GM18526 (cell line): ENCODE data around the gene PRR19.

ENCODE experiments used
- POLR2A ChIP-seq: IDR thresholded peaks from 3 replicates; pipeline ENCODE4 v1.6.1; 2011; ENCODE audit not compliant: insufficient read length; ENCODE audit errors: extremely low read depth

PRR19 gene

GRCh38 chr19:42287017-42287826, 14.7 kb upstream of the PRR19 start:
- TF ChIP-seq POLR2A = no peak

DNA sequence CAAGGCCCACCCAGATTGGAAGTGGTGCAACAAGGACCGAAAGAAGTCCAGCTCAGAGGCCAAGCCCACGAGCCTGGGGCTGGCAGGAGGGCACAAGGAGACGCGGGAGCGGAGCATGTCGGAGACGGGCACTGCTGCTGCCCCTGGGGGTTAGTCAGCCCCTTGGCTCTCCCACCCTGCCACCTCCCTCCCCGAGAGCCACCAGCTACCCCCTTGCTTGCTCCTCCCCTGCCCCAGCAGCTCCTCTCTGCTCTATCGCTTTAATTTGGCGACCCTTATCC, 14.2 kb upstream of the PRR19 start:
- TF ChIP-seq POLR2A = no peak

DNA sequence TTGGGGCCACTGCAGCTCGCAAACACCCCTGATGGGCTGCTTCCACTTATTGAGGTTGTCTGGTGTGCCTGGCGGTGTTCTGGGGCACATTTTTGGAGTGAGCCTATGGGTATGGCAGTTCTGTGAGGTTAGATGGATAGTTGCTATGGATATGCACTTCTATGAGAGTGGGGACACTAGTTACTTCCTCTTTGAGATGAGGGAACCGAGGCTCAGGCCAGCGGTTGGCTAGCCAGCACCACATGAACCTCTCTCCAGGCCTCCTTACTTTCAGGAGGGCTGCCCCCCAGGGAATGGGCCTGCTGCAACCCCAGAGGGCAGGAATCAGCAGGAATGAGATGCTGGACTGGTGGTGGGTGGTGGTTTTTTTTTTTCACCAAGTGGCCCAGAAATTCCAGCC, 13.5 kb upstream of the PRR19 start:
- TF ChIP-seq POLR2A = no peak

DNA sequence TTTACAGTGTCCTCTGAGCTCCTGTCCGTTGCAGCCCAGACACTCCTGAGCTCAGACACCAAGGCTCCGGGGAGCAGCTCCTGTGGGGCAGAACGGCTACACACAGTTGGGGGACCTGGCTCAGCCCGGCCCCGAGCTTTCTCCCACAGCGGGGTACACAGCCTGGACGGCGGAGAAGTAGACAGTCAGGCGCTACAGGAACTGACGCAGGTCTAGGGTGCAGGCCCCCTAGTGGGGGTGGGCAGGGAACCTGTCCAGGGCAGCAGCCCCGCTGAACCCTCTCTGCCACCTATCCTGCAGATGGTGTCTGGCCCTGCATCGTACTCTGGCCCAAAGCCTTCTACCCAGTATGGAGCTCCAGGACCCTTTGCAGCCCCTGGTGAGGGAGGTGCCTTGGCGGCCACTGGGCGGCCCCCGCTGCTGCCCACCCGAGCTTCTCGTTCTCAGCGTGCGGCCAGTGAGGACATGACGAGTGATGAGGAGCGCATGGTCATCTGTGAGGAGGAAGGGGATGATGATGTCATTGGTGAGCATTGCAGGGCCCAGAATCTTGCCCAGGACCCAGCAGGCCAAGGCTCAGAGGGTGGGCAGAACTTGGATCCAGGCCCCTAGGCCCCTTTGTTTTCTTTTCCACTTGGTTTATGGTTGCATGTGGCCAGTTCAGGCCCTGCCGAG, 12.9 kb upstream of the PRR19 start:
- TF ChIP-seq POLR2A = no peak

- TF ChIP-seq POLR2A = no peak
These were observed 12.3 kb upstream of the PRR19 start for GRCh38 chr19:42289556-42290041.

- TF ChIP-seq POLR2A = no peak
These were observed 11.8 kb upstream of the PRR19 start for GRCh38 chr19:42290136-42290522.

- no peak for TF ChIP-seq POLR2A
These were observed 11.2 kb upstream of the PRR19 start for GRCh38 chr19:42290523-42291434.

- TF ChIP-seq POLR2A = no peak
These were observed 10.5 kb upstream of the PRR19 start for GRCh38 chr19:42291435-42291810.

DNA sequence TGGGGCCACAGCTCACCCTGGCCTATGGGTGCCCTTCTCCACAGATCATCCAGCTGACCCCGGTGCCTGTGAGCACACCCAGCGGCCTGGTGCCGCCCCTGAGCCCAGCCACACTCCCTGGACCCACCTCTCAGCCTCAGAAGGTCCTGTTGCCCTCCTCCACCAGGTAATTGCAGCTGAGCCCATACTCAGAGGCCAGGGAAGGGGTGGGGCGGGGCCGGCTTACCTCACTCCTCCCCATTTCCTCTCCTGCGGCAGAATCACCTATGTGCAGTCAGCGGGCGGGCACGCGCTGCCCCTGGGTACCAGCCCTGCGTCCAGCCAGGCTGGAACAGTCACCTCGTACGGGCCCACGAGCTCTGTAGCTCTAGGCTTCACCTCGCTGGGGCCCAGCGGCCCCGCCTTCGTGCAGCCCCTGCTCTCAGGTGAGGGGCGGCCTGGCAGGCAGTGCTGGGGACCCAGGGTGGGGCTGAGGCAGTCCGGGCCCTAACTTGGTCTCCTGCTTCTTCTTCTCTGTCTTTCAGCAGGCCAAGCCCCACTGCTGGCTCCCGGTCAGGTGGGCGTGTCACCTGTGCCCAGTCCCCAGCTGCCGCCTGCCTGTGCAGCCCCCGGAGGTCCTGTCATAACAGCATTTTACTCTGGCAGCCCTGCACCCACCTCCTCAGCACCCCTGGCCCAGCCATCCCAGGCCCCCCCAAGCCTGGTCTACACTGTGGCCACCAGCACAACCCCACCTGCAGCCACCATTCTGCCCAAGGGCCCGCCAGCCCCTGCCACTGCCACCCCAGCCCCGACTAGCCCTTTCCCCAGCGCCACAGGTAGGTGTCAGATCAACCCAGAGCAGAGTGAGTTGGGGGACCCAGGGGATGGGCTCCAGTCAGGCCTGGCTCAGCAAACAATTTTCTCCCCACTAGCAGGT, 9.6 kb upstream of the PRR19 start:
- TF ChIP-seq POLR2A = no peak

- no peak for TF ChIP-seq POLR2A
These were observed 9.0 kb upstream of the PRR19 start for GRCh38 chr19:42292963-42293362.

DNA sequence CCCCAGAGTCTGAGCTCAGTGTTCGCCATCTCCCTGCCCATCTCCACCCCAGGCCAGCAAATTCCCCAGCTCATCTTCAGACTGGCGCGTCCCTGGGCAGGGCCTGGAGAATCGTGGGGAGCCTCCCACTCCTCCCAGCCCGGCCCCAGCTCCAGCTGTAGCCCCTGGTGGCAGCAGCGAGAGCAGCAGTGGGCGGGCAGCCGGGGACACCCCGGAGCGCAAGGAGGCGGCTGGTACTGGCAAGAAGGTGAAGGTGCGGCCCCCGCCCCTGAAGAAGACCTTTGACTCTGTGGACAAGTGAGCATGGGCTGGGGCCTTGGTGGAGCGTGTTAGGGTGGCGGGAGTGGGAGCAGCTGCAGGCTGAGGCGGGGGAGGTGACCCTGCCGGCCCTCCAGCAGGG, 8.4 kb upstream of the PRR19 start:
- no peak for TF ChIP-seq POLR2A

DNA sequence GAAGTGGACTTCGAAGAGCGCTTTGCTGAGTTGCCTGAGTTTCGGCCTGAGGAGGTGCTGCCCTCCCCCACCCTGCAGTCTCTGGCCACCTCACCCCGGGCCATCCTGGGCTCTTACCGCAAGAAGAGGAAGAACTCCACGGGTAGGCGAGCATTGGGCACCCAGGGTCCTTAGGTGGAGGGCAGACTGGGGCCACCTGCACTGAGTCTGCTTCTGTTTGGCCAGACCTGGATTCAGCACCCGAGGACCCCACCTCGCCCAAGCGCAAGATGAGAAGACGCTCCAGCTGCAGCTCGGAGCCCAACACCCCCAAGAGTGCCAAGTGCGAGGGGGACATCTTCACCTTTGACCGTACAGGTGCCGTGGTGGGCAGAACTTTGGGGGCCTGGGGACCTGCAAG, 8.0 kb upstream of the PRR19 start:
- TF ChIP-seq POLR2A = no peak

GRCh38 chr19:42294471-42295137, 7.3 kb upstream of the PRR19 start:
- TF ChIP-seq POLR2A = no peak

DNA sequence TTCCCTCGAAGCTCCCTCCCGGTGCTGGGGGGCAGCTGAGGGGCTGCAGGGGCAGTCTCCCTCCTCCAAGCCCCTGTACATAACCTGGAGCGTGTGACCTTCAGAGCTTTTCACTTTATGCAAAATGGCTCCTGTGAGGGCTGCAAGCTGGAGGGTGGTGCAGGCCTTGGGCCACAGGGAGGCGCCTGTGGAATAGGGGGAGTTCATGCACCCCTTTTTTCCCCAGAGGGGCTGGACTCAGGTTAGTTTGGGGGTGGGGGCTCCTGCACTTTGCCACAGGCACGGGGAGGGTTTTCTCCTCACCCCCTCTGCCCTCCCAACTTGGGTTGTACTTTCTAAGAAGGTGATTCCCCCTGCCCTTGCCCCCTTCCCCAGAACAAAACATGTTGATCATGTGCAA, 6.6 kb upstream of the PRR19 start:
- no peak for TF ChIP-seq POLR2A
